NCI-H226 (cell line): ENCODE data around the gene MREG.
"Not testable (repeated sequence)": the region's sequence is repeated elsewhere in the genome, so short reads cannot be mapped to it uniquely, and the experiment has no call there.

Experiments
- DNase-seq: peaks from one replicate; pipeline ENCODE4 v3.0.0-alpha.2; 2015

The MREG gene

GRCh38 chr2:216018709-216019108 lies 5.4 kb upstream of the MREG start:
- no peak for DNase-seq

GRCh38 chr2:216017365-216017764 lies 4.0 kb upstream of the MREG start:
- no peak for DNase-seq

- DNase-seq = no peak
Measured at GRCh38 chr2:216016581-216016980, 3.2 kb upstream of the MREG start.

- no peak for DNase-seq
Measured at GRCh38 chr2:216015722-216016464, 2.5 kb upstream of the MREG start.

- DNase-seq = no peak
Measured at GRCh38 chr2:216014986-216015385, 1.6 kb upstream of the MREG start.

GRCh38 chr2:216014006-216014405 lies 655 bp upstream of the MREG start:
- no peak for DNase-seq

GRCh38 chr2:216012830-216013079 lies 596 bp downstream of the MREG start:
- DNase-seq = no peak

GRCh38 chr2:216012133-216012829 lies 1.1 kb downstream of the MREG start:
- peak; percentile 56 for DNase-seq

GRCh38 chr2:216009215-216009614 lies 4.1 kb downstream of the MREG start:
- DNase-seq = not testable (repeated sequence)

- DNase-seq = no peak
Measured at GRCh38 chr2:216008387-216008786, 5.0 kb downstream of the MREG start.

- DNase-seq = peak; percentile 51
Measured at GRCh38 chr2:216006164-216006663, 7.1 kb downstream of the MREG start.

GRCh38 chr2:216004697-216005283 lies 8.6 kb downstream of the MREG start:
- no peak for DNase-seq

- DNase-seq = no peak
Measured at GRCh38 chr2:216003876-216004696, 9.3 kb downstream of the MREG start.

- no peak for DNase-seq
Measured at GRCh38 chr2:216002693-216003092, 10.7 kb downstream of the MREG start.

GRCh38 chr2:216002101-216002678 lies 11.2 kb downstream of the MREG start:
- DNase-seq = no peak

- DNase-seq = no peak
Measured at GRCh38 chr2:216001216-216002100, 11.9 kb downstream of the MREG start.

- no peak for DNase-seq
Measured at GRCh38 chr2:215998636-215999035, 14.7 kb downstream of the MREG start.

GRCh38 chr2:215997219-215997618 lies 16.1 kb downstream of the MREG start:
- no peak for DNase-seq

GRCh38 chr2:215994911-215995310 lies 18.4 kb downstream of the MREG start:
- no peak for DNase-seq

GRCh38 chr2:215988556-215989207 lies 24.7 kb downstream of the MREG start:
- DNase-seq = not testable (repeated sequence)

GRCh38 chr2:215985257-215985656 lies 28.1 kb downstream of the MREG start:
- DNase-seq = no peak
